NOMO-1 treated with dmso at 0.1 percent for 144 hours (cell line): Measurements from ENCODE around the gene PHC3.
A peak's percentile ranks its signal among the peaks of the same experiment; 100 is the strongest.
"Not testable (repeated sequence)": the region's sequence is repeated elsewhere in the genome, so short reads cannot be mapped to it uniquely, and the experiment has no call there.

Experiments
- DNase-seq: peaks from one replicate; lab custom pipeline; 2025; ENCODE audit not compliant: unreplicated experiment; lab: John Stamatoyannopoulos, UW

PHC3 gene

GRCh38 chr3:170195759-170196158, 14.2 kb upstream of the PHC3 start:
- not testable (repeated sequence) for DNase-seq

GRCh38 chr3:170189398-170190256, 8.1 kb upstream of the PHC3 start:
- DNase-seq, result peak; percentile 22

DNA sequence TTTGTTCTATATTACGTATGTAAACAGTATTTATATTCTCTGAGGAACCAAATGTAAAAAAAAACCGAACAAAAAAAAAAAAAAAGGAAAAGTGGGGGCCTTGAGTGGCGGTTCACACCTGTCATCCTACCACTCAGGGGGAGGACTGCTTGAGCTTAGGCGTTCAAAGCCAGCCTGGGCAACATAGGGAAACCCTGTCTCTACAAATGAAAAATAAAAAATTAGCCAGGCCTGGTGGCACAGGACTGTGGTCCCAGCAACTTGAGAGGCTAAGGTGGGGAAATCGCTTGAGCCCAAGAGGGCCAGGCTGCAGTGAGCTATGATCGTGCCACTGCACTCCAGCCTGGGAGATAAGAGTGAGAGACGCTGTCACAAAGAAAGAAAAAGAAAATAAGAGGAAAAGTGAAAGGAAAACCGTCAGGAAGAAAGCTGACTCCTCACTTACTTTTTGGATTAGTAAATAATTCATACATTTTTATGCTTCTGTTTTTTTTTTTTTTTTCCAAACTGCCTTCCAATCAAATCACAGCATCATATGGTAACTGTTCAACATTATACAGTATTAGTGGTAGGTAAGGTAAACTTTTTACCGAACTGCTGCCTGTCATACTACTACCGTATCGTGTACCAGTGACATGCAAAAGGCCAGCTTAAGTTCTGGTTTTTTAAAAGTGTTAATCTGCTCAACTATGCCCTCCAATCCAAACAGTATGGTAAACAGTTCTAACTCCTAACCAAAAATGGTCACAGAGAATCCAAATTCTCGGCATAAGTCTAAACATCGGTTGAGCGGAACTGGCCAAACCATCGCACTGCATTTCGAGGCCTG, 1.2 kb downstream of the PHC3 start:
- DNase-seq, result peak; percentile 26

GRCh38 chr3:170179432-170179831, 2.1 kb downstream of the PHC3 start:
- peak; percentile 28 for DNase-seq

GRCh38 chr3:170178651-170179050, 2.9 kb downstream of the PHC3 start:
- DNase-seq, result no peak

- DNase-seq, result no peak
Measured at GRCh38 chr3:170171563-170171962, 10.0 kb downstream of the PHC3 start.

- no peak for DNase-seq
Measured at GRCh38 chr3:170164717-170165116, 16.8 kb downstream of the PHC3 start.

DNA sequence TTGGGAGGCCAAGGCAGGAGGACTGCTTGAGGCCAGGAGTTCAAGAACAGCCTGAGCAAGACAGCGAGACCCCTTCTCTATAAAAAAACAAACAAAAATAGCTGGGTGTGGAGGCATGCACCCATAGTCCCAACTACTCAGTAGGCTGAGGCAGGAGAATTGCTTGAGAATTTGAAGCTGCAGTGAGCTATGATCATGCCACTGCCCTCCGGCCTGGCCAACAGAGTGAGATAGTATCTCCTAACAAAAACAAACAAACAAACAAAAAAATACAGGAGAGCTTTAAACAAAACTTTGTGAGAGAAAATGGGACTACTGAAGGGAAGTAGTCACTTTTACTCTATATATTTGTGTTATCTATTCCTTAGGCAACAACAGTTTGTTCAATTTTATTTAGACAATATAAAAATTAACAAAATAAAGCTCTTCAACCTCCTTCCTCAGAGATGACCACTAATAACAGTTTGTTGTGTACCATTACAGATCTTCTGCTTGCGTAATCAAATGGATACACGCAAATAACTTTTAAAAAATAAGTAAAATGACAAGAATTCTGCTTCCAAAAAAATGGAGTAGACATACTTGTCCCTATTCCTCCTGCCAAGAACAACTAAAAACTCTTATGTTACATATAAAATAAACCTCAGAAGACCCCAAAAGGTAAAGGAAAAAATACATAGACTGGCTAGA, 17.4 kb downstream of the PHC3 start:
- no peak for DNase-seq

GRCh38 chr3:170162630-170163029, 18.9 kb downstream of the PHC3 start:
- no peak for DNase-seq

- no peak for DNase-seq
Measured at GRCh38 chr3:170162052-170162451, 19.5 kb downstream of the PHC3 start.

DNA sequence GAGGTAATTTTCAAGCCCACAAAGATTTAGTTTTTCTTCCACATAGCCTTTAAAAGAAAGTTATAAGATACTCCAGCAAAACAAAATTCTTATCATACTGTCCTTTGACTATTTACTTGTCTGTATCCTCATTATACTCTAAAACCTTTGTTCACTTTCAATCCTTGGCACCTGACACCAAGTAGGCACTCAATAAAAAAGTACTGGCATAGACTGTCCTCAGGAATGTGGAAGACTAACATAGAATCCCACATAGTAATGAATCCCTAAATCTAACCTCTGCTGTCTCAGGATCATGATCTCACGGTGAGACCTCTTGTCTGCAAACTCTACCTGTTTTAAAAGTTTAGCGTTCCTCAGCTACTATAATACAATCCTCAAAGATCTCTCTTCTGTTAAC, 21.6 kb downstream of the PHC3 start:
- DNase-seq, result no peak

DNA sequence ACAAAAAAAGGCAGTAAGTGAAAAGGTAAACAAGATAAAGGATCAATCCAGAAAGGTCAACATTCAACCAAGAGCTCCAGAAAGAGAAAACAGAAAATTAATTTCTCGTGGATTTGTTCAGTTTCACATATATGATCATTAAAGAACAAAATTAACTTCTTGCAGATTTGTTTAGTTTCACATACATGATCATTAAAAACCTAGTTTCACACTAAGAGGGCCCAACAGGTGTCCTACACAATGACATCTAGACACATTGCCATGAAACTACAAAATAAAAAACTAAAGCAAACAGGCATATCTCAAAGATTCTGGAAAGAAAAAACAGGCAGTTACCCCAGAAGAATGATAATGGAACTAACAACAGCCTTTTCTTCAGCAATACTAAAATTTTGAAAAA, 22.1 kb downstream of the PHC3 start:
- DNase-seq, result no peak

GRCh38 chr3:170155604-170156003, 25.9 kb downstream of the PHC3 start:
- DNase-seq, result no peak

DNA sequence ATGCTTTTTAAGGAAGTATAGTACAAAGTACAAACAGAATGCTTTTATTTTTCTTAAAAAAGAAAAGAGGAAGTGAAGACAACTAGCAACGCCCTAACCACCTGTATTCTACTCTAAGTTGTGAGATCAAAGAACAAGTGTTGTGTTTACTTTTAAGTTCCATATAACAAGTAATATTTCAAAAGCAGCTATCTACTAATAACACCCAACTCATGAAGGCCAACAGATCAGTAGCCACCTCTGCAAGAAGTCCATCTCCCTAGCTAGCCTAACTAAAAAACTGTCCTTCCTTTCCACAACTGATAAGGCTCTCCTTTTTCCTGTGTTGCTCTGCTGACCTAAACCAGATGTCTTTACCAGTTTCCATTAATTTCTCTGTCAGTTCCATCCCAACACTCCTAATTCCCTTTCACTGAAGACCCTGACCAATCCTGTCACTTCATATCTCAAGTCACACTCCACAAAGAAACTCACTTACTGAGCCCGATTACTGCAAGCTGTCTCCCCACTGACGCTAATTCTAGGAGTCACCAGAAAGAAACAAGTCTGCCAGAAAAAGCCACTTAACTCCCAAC, 26.9 kb downstream of the PHC3 start:
- DNase-seq, result peak; percentile 64

DNA sequence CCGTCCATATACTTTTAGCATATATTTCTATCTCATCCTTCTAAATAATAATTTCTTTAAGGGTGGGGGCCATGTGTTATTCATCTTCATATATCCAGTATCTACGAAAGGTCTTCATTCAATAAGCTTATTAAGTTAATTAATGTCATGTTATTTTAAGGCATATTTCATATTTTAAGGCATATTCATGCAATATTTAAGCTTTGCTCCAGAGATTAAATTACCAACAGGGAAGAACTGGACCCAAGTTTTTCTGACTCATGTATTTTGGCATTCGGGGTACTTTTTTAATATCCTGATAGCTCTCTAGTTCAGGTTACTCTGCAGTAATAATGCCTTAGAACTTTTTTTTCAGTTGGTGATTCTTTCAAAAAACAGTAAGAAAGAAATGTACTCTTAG, 27.4 kb downstream of the PHC3 start:
- no peak for DNase-seq

DNA sequence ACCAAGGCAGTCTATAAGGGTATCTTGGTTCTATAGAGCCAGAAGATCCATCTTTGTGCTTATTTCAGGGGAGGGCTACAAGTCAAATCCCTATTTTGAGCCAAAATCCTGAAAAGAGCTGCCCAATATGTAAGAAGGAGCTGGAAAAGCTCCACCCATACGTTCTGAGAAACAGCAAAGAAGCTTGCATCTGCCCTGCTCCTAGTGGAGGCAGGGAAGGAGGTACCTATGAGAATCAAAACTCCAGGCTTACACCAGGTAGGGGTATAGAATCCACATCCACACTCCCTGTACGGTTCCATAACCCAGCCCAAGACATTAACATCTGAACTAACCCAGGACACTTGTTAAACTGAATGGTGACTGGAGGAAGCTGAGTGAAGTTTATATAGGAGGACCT, 30.0 kb downstream of the PHC3 start:
- DNase-seq, result no peak

GRCh38 chr3:170149016-170149415, 32.5 kb downstream of the PHC3 start:
- DNase-seq, result no peak

DNA sequence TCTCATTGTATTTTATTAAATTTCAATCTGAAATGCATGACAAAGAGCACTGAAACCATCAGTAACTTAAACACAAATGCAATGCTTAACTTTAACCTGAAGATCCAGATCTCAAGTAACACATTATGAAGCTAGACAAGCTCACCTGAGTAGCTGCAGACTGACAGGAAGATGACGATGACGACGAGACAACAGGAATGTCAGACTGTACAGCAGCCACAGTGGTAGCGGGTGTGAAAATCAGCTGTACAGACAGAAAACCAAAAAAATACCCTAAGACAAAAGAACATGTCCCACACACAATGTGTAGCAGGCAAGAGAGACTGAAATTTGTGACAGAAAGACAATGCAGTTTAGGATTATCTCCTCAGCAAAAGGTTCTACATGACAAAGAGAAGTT, 36.3 kb downstream of the PHC3 start:
- no peak for DNase-seq

DNA sequence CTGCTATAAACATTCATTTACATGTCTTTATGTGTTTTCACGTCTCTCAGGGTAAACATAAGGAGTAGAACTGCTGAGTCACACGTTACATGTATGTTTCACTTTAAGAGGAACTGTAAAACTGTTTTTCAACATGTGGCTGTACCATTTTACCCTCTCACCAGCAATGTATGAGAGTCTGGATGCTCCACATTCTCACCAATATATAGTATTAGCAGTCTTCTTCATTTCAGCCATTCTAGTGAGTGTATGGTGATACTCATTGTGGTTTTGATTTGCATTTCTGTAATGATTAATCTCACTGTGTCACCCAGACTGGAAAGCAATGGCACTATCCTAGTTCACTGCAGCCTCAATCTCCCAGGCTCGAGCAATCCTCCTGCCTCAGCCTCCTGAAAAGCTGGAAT, 37.1 kb downstream of the PHC3 start:
- DNase-seq, result no peak

GRCh38 chr3:170142373-170142772, 39.2 kb downstream of the PHC3 start:
- no peak for DNase-seq

DNA sequence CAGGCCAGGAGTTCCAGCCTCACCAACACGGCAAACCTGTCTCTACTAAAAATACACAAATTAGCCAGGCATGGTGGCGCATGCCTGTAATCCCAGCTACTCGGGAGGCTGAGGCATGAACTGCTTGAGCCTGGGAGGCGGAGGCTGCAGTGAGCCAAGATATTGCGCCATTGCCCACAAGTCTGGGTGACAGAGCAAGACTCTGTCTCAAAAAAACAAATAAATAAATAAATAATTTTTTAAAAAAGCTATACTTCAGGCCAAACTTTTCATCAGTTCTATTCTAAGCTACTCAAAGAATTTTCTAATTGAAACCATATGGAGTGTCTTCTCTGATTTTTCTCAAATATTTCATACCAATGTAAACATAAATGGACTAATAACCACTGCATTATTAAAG, 43.5 kb downstream of the PHC3 start:
- no peak for DNase-seq
